HUDEP-2 (cell line): ENCODE results near the gene MDN1.
"Not testable (repeated sequence)": the region's sequence is repeated elsewhere in the genome, so short reads cannot be mapped to it uniquely, and the experiment has no call there.

Experiments
- DNase-seq, 76 experiments: peaks; one replicate each; lab custom pipeline; 2025; ENCODE audit not compliant: unreplicated experiment in 76 of 76; lab: John Stamatoyannopoulos, UW

MDN1 gene

DNA sequence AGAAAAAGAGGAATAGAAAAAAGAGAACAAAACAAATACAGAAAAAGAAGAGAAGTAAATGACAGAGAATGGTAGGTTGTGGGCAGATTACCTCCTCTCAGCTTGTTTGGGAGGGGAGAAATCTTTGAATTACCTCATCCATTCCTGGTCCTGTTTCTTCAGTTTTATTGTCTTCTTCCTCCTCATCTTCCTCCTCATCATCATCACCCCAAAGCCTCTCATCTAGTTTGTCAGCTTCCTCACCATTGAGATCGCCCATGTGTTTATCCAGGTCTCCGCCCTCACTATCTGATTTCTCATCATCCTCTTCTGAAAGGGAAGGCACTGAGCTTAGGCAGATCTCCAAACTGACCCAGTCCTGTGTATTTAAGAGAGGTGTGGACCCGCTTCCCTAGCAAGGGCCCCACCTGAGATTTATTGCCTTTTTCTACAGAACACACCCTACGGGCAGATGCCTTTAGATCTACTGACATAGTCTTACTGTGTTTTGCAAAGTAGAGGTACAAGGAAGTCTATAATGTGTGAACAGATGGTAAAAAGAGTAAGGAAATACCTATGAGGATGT, 156.9 kb downstream of the MDN1 start:
- DNase-seq: no peak

GRCh38 chr6:89661559-89661958, 158.0 kb downstream of the MDN1 start:
- DNase-seq: no peak

GRCh38 chr6:89660981-89661380, 158.6 kb downstream of the MDN1 start:
- no peak for DNase-seq

DNA sequence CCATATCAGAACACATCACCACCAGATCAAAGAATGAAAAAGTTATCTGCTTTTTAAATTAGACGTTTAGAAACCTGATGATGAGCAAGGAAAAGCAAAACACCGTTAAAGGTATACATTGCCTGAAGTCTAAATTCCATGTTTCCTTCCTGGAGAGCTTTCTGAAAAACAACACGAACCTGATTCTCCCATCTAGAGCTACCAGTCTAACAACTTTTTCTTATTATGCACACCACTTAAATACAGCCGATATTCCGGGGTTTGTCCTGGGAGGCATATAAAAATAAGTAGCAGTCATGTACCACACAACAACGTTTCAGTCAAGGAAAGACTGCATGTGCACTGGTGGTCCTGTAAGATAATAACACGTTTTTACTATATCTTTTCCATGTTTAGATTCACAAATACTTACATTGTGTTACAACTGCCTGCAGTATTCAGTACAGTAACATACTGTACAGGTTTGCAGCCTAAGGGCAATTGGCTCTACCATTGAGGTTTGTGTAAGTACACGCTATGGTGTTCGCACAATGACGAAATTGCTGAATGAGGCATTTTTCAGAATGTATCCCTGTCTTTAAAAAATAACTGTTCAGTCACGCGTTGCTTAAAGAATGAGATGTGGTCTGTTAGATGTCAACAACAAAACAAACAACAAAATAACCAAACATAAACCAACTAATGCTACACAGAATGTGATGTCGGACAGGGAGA, 162.0 kb downstream of the MDN1 start:
- no peak for DNase-seq

- DNase-seq: no peak
Measured at GRCh38 chr6:89655122-89655521, 164.5 kb downstream of the MDN1 start.

DNA sequence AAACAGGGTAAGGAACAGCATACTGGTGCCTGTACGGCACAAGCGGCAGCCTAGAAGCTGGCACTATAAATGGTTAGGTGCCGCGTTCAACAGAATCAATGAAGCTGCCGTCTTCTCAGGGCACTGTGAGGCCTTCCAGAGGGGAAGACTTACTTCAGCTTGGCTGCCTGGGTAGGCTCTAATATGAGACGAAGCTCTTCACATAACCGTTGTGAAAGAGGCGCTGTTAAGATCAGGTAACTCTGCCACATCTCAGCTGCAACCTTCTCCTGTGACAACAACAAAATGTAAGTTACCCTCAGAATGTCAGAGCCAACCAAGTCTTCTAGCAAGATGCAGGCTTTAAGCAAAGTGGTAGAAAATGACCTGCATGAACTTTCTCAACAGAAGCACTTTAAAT, 169.0 kb downstream of the MDN1 start:
- no peak for DNase-seq

DNA sequence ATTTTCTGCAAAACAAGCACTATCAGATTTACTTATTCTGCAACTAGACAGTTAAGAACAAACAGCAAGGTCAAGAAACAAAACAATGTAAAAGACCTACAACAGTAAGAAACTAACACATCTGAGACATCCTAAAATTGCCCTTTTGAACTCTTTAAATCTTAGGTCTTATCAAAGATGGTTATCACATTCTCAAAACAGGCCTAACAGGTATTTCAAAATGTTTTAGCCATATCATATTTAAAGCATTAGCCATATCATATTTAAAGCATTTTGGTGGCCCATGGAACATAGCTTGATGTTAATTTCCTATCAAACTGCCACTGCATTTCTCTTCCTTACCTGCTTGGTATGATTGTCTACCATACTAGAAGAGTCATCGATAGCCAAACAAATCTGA, 169.9 kb downstream of the MDN1 start:
- no peak for DNase-seq

GRCh38 chr6:89644864-89645263, 174.7 kb downstream of the MDN1 start:
- no peak for DNase-seq

DNA sequence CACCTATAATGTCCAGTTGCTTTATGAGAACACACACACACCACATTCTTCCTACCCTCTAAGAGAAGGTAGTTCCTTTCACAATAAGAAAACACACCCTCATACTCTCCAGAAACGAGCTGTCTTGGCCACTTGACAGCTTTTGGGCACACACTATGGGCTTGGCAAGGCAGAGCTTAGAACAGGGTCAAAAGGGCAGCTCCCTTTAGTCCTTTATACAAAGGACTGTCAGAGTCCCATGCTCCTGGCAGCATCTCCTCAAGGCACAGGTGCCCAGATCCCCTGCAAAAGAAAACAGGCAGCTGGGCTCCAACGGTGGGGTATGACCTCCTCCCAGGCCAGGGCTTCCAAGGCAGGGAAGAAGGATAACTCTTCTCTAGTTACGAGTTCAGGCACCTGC, 176.2 kb downstream of the MDN1 start:
- DNase-seq: no peak

- no peak for DNase-seq
Measured at GRCh38 chr6:89642956-89643355, 176.6 kb downstream of the MDN1 start.

DNA sequence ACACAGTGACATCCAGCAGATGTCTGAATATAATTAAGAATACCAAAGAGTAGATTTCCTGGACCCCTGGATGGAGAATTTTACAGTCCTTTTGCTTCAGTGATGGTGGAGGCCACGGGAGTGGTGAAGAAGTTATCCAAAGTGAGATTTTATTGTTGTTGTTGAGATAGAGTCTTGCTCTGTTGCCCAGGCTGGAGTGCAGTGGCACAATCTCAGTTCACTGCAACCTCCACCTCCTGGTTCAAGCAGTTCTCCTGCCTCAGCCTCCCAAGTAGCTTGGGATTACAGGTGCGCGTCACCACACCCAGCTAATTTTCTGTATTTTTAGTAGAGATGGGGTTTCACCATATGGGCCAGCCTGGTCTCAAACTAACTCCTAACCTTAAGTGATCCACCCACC, 178.0 kb downstream of the MDN1 start:
- not testable (repeated sequence) for DNase-seq

DNA sequence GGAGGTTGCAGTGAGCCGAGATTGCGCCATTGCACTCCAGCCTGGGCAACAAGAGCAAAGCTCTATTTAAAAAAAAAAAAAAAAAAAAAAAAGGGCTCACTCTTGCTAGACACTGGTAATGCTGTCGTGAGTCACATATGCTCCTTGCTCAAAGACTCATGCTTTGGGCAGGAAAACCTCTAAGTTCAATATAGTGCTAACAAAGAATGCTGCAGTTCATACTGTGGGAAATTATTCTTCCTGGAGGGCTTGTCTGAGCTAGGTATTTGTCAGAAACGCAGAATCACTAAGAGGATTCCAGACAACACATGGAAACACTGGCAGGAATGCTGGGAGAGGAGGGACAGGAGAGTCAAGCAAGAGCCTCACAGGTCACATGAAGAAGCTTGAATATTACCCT, 178.8 kb downstream of the MDN1 start:
- no peak for DNase-seq

DNA sequence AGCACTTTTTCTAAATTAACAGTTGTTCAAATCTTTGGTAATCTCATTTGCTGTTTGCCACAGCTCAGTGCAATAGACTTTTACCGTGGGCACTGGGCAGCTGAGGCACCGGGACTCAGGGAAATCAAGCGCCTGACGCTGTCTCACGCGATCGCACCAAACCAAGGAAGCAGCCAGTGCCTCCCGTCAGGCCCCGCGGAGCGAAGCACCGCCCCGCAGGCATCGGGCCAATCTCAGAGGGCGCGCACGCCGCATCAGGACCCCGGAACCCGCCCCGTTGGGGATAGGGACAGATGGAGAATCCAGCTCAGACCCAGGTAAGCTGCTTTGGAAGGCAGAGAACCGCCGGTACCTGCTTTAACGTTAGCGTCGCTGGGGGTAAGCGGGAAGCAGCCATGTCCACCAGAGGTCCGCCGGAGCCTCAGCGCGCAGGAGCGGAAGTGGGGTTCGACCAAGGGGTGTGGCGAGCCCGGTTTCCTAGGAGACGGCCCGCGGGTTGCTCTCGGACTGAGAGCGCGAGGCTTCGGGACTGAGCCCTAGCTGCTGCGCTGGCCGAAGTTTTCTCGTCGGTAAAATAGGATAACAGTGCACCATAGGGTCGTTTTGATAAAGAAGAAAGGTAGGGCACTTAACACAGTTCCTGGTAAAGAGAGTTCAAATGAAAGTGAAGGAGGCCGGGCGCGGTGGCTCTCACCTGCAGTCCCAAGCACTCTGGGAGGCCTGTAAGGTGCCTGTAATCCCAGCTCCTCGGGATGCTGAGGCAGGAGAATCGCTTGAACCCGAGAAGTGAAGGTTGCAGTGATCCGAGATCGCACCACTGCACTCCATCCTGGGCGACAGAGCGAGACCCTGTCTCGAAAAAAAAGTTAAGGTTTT, 181.0 kb downstream of the MDN1 start, which contains the start of gene LYRM2:
Gene LYRM2 (minus strand): TSS at position 428 of the 876 bp plus-strand sequence. CDS start 31 bp downstream, at position 397.
- DNase-seq: peak in 75 of 76 experiments; percentile 67 to 99 (median 93)

DNA sequence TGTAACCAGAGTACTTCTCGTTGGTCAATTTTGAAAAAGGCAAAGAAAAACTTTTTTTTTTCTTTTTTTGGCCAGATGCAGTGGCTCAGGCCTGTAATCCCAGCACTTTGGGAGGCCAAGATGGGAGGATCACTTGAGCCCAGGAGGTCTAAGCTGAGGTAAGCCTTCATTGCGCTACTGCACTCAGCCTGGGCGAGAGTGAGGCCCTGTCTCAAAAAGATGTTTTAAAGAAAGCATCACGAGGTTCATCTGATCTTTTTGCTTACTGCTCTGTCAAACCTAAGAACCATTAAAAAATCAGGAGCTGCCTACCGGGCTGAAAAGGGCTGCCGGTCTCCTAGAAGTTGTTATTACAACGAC, 181.7 kb downstream of the MDN1 start:
- DNase-seq: peak in 3 of 76 experiments; percentile 42 to 56 (median 49)

DNA sequence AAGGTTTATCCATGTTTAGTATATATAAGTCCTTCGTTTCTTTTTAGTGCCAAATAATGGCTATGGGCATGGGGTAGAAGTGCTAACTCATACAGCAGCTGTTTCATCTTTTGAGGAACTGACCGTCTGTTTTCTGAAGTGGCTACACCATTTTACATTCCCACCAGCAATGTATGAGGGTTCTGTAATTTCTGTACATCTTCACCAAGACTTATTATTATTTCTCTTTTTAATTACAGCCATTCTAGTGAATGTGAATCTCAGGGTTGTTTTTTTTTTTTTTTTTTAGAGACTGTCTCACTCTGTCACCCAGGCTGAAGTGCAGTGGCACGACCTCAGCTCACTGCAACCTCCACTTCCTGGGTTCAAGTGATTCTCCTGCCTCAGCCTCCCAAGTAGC, 183.2 kb downstream of the MDN1 start:
- not testable (repeated sequence) for DNase-seq

DNA sequence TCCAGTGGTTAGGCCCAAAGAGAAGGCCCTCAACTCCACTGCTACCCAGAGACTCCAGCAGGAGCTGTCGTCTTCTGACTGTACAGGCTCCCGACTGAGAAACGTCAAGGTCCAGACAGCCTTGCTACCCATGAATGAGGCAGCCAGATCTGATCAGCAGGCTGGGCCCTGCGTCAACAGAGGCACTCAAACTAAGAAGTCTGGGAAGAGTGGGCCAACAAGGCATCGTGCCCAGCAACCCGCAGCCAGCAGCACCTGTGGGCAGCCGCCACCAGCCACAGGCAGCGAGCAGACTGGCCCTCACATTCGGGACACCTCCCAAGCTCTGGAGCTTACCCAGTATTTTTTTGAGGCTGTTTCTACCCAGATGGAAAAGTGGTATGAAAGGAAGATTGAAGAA, 189.1 kb downstream of the MDN1 start:
- no peak for DNase-seq

DNA sequence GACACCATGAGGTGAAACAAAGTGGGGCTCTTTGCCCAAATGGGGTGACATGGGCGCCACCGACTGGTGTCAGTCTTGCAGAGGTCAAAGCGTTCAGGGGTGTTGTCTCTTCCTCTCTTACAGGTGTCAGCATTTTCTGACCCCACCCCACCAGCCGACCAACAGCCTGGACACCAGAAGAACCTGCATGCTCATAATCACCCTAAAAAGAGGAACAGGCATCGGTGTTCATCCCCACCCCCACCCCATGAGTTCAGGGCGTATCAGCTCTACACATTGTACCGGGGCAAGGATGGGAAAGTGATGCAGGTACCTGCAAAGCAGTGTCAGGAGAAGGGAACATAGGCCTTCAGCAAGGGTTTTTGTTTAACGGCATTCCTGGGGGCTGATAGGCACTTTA, 195.8 kb downstream of the MDN1 start:
- no peak for DNase-seq

DNA sequence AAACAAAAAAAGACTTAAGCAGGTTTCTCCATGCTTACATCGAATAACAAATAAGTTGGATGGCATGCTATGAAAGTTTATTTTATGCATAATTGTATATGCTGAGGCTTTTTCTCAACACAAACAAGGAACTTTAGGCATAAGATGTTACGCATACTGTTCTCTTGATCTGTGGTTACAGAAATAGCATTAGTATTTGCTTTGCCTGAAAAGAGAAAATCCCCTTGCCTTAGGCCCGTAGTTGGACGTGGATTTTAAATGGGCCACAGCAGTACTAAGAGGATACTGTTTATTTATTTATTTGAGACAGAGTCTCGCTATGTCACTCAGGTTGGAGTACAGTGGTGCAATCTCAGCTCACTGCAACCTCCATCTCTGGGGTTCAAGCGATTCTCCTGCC, 200.0 kb downstream of the MDN1 start:
- DNase-seq: no peak

DNA sequence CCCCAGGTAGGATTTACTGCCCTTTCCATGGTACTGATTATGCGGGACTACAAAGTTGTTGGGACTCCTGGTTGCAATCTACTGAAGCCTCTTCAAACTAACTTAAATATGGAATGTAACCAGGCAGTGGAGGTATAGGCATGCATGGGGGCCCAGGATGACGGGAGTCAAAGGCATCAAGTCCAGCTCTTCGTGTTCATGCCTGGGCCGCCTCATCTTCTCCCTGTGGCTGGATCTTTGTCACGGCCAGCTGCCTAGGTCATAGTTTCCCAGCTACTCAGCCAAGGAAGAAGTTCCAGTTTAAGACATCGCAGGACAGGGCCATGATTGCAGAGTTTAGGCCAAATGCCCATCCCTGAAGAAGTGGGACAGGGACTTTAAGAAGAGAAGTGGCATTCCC, 201.6 kb downstream of the MDN1 start:
- DNase-seq: no peak

DNA sequence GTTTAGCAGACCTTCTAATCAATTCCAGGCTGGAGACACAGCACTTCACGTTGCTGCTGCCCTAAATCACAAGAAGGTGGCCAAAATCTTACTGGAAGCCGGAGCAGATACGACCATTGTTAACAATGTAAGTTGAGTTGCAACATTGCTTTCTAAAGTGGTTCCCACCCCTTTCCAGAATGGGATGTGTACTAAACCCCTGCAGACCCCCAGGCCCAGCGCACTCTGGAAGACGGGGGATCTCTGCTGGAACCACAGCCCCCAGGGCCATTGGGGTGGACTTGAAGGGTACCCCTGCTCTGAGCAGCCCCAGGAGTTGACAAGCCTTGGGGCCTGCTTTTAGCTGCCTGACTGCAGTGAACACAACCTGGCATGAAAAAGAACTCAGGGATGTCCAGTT, 203.1 kb downstream of the MDN1 start:
- no peak for DNase-seq

DNA sequence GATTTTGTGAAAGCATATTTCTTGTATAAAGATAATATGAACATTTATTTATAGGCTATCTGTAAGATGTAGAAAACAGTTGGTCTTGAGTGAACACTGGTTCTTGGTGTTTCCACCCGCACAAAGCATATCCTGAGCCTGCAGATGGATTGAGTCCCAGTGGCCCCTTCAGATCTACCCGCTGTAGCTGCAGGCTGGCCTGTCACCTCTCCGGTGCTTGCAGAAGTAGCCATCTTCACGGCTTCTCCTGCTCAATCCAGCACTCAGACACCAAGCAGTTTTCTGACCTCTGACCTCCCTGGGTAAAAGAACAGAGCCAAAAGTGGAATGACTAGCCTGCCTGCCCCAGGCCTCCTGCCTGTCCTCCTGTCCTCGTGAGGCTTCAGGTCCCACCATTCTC, 203.7 kb downstream of the MDN1 start:
- DNase-seq: no peak

- DNase-seq: no peak
Measured at GRCh38 chr6:89613790-89614189, 205.8 kb downstream of the MDN1 start.
